Kidney capillary endothelial cell (primary cell): ENCODE results near the gene ARAP2.
A peak's percentile ranks its signal among the peaks of the same experiment; 100 is the strongest.

Experiments used
- DNase-seq: peaks from one replicate; pipeline ENCODE4 v3.0.0-alpha.2; 2018; ENCODE audit warnings: low spot score

ARAP2 gene

DNA sequence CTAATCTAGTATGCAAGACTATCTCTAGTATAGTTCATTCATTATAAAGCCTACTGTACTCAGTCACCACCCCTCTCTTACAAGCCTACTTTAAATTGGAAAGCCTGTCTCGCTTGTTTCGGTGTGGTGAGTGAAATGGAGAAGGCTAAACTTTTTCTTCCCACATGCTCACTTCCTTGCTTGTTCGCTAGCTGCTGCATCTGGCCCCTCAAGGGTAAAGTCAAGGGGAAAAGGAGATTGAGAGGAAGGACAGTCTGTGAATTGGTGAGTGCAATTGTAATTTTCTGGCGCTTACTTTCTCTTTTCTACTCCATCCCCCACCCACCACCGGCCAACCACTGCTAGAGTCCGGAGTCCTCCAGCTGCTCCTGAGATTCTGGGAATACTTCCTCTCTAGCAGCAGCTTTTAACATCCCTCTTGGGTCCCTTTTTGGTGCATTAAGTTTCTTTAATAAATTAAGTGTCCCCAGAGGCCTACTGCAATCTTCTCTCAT, 12.1 kb upstream of the ARAP2 start:
- no peak for DNase-seq

DNA sequence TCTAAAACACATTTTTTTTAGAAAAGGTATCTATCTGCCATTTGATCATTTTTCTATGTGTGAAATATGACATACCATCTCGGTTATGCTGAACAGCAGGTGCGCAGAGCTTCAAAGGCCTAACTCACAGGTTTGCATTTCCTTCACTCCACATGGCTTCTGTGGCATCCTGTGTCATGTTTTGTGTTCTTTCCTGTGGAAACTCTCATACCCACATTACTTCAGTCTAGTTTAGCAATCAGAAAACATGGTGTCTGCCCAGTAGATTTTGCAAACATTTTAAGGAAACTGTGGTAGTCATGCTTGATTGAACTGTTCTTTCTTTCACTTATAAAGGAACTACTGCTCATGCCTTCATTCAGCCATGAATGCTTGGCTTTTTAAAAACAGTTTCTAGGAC, 11.3 kb upstream of the ARAP2 start:
- no peak for DNase-seq

DNA sequence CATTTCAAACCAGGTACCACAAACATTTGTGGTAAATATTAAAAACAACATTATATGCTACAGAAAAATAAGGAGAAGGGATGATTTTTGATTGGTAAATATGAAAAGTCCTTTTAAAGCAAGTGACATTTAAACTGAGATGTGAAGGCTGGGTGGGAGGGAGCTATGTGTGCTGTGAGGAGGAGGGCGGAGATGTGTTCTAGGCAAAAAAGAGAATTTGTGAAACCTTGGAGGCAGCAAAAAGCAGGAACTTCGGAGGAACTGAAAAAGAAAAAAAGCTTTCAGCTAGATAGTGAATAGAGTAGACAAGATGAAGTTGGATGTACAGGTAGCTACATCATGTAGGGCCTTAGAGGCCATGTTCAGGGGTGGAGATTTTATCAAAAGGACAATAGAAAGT, 10.1 kb upstream of the ARAP2 start:
- no peak for DNase-seq

DNA sequence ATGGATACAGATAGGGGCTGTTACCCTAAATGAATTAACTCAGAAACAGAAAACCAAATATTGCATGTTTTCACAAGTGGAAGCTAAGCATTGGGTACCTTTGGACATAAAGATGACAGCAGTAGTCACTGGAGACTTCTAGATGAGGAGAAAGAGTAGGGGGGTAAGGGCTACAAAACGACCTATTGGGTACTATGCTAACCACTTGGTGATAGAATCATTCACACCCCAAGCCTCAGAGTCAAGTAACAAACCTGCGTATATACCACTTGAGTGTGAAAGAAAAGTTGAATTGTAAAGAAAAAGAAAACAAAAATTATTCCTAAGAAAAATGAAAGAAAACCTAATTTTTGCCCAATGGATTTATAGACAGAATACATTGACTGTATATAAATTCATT, 7.7 kb upstream of the ARAP2 start:
- DNase-seq = no peak

DNA sequence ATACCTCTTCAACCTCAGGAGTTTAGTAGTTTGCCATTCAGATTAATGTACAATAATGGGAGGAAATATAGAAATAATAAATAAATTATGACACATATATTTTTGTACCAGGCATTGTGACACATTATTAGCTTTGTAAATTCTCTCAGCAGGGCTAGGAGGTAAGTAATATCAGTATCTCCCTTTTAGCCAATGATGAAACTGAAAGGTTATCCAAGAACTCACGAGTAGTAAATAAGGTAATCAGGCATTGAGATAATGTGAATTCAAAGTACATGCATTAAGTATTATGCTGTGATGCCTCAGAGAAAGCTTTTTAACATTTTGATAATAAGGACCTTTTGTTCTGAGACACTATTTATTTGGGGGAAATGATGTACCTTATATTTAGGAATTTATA, 5.3 kb upstream of the ARAP2 start:
- no peak for DNase-seq

DNA sequence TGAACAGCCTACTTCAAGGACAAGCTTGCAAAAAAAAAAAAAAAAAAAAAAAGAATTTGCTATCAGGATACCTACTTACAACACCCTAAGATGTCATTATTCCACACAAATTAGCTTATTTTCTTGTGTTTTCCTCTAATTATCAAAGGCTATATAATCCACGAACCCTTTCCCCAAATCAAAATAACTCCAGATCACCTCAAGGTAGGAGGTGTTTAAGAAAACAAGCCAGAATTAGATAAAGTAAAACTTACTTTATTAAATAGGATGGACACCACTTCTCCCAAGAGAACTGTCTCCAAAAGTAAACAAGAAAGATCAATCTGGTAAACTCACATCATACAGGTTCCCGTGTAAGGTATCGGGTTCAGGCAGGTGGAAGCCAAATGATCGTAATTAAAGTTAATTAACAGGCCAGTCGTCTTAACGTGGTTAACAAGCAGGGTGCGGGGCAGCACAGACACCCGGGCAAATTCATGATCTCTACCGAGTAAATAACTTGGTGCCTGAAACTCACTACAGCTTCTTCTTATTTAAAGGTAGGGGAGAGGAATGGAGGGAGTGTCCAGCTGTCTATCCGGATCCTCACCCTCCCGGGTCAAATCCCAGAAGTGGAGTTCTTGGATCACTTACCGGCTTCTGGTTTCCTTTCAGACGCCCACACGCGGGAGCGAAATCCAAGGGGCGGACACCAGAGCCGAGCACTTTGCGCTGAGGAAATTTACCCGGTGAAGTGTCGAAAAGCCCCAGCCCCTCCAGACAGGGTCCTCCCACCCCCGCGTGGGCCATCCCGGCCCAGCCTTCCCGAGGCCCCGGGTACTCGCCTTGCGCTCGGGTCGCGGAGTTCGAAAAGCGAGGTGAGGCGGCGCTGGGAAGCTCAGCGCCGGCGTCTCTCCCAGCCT, 708 bp downstream of the ARAP2 start:
- peak; percentile 27 for DNase-seq

DNA sequence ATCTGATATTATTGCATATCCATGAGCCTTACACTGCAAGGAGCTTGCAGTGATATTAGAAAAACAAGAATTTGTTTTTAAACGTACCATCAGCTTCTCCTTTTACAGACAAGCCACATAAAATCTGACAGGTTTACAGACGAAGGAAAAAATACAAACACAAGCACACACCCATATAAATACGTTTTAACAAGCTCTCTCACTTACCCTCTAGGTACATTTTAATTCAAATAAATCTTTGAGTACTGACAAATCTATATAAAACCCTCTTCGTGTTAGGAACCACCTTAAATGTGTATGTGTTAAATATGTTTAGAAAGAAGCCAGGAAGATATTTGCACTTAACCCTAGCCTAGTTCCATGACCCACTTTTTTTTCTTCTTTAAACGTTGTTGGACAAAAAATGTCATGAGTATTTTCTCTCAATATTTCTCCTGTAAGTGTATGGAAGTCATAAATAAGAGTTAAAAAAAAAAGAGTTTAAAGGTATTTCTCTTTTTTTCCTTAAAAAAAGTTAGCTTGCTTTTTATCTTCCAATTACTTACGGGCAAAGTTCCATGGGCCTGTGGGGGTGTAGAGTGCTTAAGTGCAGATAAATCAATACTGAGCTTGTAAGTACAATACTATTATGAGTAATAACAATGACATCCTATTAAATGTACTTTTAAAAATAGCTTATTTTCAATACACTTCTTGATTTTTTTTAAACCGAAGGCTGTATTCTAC, 1.5 kb downstream of the ARAP2 start:
- DNase-seq = peak; percentile 6

DNA sequence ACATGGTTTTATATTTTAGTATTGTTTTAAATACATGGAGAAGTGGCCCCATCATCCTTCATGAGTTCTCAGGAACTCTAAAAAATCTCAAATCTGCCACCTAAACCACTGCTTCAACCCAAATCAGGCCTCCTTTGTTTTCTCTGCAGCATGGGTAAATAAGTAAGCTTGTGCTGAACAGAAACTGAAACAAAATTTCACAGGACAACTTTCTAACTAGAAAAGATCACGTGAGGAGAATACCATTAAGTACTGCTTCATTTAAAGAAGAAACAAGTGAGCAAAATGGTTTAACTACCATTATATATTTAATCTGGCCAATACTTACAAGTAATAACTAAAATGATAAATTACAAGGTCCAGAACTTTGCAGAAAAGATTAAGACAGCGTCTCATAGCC, 2.5 kb downstream of the ARAP2 start:
- DNase-seq = peak; percentile 1

DNA sequence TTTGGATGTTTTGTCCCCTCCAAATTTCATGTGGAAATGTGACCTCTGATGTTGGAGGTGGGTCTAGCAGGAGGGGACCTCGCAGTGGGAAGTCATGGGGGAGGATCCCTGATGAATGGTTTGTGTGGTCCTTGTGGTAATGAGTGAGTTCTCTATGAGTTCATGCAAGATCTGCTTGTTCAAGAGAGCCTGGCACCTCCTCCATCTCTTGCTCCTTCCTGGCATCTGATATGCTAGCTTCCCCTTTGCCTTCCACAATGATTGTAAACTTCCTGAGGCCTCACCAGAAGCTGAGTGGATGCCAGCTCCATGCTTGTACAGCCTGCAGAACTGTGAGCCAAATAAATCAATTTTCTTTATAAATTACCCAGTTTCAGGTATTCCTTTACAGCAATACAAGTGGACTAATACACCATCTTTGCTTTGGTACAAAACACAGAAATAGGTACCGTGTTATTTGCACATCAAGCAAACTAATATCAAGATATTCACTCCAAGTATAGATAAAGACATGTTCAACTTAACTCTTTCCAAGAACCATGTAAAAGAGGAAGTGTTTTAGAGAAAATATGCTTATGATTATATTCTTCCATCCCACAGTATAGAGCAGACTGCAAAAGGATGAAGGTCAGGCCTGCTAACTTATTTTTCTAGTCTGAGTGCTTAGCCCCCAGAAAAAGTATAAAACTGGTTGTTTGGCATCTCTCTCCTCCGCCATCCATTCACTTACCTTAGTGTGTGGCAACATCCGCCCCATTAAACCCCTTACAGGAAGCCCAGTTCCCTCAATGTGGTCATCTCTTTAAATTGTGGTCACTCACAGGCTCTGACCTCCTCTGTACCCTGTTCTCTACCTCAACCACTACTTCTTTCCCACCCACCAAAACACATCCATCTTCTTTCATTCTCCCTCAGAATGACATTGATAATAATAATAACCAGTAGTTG, 6.7 kb downstream of the ARAP2 start:
- DNase-seq = no peak

DNA sequence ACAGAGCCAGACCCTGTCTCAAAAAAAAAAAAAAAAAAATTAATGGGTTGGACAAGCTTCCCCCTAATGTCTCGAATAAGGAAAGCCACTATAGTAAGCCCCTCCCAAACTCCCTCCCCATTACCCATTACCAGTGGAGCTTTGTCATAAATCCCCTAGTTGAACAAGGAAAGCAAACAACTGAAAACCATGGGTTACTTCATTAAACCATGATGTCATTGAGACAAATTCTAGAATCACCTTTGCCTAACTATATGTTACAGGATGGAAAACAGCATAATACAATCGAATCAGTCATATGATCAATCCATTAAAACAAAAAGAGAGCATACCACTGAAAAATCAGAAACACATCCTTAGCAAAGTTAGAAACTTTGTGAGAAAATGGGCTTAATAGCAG, 8.2 kb downstream of the ARAP2 start:
- DNase-seq = no peak

DNA sequence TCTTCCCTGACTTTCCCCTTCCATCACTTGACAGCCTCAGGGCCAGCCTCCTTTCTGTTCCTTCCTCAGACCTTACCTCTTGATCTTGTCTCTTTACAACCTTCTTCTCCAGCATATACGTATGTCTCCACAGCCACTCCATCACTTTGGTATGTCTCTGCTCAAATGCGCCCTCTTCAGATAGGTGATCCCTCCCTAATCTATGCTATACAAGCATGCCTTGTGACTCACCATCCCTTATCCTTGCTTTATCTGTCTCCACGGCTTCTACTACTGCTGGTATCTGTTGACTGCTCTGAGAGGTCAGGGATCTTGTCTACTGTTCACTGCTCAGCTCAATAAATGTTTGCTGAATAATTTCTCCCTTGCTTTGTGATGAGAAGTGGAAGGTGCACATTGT, 9.0 kb downstream of the ARAP2 start:
- no peak for DNase-seq

DNA sequence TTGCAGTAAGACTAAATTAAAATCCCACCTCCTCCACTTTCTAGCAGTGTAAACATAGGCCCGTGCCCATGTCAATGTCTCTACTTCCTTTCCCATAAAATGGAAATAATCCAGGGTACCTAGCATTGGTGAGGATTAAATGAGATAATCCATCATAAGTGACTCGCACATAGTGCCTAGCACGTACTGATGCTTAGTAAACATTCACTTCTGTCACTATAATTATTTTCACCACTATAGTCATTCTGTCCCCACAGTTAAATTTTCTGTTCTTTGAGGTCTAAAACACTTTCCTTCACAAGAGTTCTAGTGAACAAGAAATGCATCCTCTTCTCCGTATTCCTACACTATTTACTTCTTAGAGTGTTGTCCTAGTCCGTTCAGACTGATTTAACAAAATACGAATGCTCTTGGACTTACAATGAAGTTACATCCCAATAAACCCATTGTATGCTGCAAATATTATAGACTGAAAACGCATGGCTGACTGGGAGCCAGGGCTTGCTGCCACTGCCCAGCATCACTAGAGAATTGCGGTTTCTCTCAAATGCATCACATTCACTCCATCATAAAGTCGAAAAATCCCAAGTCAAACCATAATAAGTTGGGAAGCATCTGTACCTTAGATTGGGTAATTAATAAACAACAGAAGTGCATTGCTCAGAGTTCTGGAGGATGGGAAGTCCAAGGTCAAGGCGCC, 10.6 kb downstream of the ARAP2 start:
- no peak for DNase-seq

DNA sequence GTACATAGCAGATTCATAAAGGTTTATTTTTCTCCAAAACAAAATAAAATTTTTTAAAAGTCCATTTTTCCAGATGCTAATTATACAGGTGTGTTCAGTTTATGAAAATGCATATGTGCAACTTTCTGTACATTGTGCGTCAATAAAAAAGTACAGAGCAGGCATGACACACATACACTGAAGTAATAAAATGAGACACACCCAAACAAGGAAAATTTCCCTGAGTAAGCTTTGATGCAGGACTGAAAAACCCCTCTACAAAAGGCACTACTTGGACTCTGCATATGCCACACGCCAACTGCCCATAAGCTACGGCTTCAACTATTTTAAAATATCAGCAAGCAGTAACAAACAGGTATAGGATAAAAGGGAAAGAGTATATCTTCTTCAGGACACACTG, 13.8 kb downstream of the ARAP2 start:
- no peak for DNase-seq

DNA sequence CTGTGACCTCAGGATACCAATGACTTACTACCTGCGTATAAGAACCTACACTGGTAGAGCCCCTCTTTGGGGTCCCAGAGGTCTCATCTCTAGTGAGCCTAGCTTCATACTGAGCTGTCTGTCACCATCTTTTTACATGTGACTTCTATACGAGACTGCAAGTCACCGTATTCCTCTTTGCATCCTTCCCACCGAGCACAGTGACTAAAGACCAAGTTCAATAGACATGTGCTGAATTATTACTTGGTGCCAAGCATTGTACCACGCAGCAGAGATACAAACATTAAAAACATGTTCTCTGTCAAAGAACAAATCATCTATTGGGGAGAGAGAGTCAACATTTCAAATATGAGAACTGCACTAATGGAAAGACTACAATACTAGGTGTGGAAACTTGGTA, 16.4 kb downstream of the ARAP2 start:
- no peak for DNase-seq

DNA sequence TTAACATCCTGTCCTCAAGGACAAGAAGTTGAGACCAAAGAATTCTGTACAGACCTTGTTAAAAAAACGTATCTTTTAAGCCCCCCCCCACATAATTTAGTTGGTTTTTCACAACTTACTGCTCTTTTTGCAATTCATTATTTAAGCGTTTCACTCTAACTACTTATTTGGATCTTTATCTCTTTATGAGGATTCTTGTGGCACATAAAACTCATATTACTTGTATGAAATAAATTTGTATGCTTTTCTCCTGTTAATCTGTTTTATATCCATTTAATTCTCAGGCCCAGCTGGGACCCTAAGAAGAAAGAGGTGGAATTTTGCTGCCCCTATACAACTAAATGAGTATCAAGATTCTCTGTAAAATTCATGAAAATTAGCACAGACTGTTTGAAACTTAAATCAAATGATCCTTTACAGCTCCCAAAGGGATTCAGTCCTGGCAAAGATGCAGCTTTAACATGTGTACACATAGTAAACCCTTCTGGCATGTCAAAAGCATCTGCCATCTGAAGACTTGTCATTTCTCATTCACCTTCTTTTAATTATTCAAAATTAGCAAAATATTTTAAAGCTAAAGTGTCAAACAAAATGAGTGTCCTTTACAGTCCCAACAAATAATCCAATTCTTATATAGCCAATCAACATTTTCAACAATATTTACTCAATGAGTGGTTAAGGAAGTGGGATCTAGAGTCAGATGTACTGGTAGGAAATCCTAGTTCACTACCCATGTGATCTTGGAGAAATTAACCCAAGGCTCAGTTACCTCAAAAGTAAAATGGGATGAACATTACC, 17.7 kb downstream of the ARAP2 start:
- DNase-seq = no peak

DNA sequence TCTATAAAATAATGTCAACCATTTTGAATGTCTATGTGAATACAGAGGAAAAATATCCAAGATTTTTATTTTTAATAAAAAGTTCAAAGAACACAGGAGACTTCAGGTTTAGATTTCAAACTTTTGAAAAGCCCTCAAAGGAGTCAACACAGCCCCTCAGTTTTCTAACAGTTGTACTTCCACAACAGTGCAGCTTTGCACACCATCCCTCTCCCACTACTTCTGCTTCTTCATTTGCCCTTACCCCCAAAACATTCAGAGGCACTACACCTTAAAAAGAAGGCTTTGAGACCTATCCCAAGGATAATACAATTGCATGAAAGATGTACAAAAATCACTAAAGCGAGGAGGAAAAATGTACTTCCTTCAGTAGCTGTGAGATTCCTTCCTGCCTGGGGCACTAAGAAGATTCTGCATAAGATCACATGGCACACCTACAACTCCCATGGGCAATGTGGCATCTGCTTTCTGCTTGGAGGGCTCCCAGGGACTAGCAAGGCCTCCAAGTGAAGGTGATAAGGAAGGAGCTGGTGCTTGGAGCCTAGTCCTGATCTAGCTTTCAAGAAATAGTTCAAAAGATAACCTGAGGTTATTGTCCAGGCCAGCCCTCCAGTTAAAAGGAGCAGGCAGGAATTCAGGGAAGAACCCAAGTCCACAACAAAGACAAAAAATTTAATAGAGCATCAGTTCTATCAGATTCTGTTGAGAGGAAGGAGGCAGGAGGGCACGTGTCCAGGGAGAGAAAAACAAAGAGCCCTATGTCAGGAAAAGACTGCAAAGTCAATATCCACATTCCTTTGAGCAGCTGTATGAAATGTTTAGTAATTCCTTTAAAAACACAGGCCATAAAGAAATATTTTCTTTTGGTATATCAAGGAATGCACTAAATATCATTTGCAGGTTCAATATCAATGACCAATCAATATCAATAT, 19.1 kb downstream of the ARAP2 start:
- DNase-seq = no peak

DNA sequence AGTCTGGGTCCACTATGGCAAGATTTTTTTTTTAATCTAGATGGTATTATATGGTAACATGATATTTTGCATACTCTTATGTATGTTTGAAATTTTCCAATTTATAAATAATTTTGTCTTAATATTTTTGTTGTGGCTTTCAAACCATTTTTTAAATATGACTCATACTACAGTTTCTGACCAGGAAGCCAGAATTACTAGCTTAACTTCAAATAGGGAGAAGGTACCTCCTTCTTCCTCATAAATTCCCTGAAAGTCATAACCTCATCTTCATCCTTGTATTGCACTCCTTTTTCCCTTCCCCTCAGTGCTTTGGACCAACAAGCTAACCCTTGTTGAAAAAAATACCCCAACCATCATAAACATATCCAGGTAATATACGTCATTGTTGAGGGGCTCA, 21.6 kb downstream of the ARAP2 start:
- no peak for DNase-seq

DNA sequence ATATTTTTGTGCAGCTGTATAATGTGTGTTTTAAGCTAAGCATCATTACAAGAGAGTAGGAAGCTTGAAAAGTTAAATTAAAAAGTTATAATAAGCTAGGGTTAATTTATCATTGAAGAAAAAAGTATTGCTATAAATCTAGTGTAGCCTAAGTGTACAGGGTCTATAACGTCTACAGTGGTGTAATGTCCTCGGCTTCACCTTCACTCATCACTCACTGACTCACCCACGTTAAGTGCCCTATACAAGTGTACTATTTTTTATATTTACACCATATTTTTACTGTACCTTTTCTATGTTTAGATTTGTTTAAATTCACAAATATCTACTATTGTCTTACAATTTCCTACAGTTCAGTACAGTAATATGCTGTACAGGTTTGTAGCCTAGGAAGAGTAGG, 23.5 kb downstream of the ARAP2 start:
- no peak for DNase-seq

DNA sequence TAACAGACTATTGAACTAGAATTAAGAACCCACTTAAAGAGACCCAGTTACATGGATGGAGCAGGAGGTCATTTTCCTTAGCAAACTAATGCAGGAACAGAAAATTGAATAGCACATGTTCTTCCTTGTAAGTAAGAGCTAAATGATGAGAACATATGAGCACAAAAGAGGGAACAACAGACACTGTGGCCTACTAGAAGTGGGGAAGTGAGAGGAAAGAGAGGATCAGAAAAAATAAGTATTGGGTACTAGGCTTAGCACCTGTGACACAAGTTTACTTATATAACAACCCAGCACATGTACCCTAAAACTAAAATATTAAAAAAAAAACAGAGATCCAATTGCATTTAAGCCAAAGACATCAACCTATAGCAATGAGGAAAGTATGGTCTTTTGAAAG, 26.2 kb downstream of the ARAP2 start:
- no peak for DNase-seq

DNA sequence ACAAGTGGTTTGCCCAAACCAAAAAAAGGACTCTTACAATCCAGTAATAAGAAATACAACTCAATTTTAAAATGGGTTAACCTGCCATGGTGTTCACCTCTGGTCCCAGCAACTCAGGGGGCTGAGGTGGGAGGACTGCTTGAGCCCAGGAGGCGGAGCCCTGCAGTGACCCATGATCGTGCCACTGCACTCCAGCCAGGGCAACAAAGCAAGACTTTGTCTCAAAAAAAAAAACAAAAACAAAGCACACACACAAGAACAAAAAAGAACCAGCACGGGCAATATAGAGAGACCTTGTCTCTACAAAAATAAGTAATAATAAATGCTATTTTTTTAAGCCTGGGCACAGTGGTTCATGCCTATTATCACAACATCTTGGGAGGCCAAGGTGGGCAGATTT, 28.7 kb downstream of the ARAP2 start:
- DNase-seq = no peak
